T-helper 2 cell treated with Interferon-gamma antibody and Interleukin-4, amounts not matched to agents 5 μg/mL and 100 μg/mL, for 36 hours (primary cell): Measurements from ENCODE around the gene CACNA2D1.

ENCODE experiments used
- DNase-seq: peaks from one replicate; pipeline ENCODE4 v3.0.0; 2021; ENCODE audit warnings: low spot score
- H3K27ac Mint-ChIP-seq: one replicate; pipeline ENCODE4 v1.8.0; 2021; ENCODE audit warnings: mild to moderate bottlenecking, mixed read lengths
- H3K27me3 Mint-ChIP-seq: one replicate; pipeline ENCODE4 v1.8.0; 2021; ENCODE audit warnings: low read depth, mixed read lengths
- H3K36me3 Mint-ChIP-seq: one replicate; pipeline ENCODE4 v1.8.0; 2021; ENCODE audit warnings: low read depth, mixed read lengths
- H3K4me1 Mint-ChIP-seq: one replicate; pipeline ENCODE4 v1.8.0; 2021; ENCODE audit warnings: low read depth, mixed read lengths
- H3K4me3 Mint-ChIP-seq: one replicate; pipeline ENCODE4 v1.8.0; 2022; ENCODE audit warnings: mild to moderate bottlenecking, moderate library complexity, mixed read lengths
- H3K9me3 Mint-ChIP-seq: one replicate; pipeline ENCODE4 v1.8.0; 2021; ENCODE audit warnings: mixed read lengths

CACNA2D1 gene

DNA sequence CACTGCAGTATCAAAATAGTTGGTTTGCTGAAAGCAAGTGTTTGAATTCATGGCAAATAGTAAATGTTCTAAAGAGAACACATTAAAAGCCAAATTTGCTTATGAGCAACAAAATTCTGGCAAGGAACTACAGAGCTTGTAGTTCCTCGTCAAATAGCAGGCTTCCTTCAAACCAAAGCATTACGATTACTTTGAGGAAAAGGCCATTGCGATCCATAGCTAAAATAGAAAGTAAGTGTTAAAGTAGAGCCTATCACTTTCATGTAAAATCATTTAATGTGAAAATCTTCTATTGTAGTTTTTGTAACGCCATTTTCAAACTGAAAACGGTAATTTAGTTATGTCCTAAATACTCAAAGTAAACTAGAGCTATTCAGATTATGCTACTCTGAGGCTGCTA lies 20.1 kb downstream of the CACNA2D1 start:
- Mint-ChIP-seq H3K4me3 (no peak overlapping the region), H3K27ac (no peak overlapping the region), H3K27me3 (no peaks in the 10 kb centered on the region), H3K4me1 (no peaks in the 10 kb centered on the region), H3K9me3 (no peaks in the 10 kb centered on the region), H3K36me3 (no peaks in the 10 kb centered on the region)
- no peak for DNase-seq

DNA sequence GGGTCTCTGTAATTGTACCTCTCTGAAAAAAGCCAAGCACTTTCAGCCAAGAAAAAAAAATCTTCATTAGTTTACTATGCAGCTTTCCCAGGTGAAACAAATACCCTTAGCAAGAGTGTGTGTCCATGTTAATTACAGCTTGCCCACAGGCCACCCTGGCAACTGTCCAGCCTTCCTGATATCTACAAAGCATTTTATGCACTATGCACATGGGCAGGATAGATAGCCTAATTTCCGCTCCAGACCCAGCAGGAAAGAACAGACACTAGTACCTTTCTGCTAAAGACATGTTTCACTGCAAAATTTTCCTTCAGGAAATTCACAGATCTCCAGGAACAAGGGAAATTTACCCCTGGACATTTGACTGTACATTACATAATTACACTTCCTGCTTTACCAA lies 24.4 kb downstream of the CACNA2D1 start:
- Mint-ChIP-seq H3K27ac (no peak overlapping the region), H3K27me3 (no peaks in the 10 kb centered on the region), H3K4me3 (no peak overlapping the region), H3K36me3 (no peaks in the 10 kb centered on the region), H3K9me3 (no peaks in the 10 kb centered on the region), H3K4me1 (no peaks in the 10 kb centered on the region)
- no peak for DNase-seq

DNA sequence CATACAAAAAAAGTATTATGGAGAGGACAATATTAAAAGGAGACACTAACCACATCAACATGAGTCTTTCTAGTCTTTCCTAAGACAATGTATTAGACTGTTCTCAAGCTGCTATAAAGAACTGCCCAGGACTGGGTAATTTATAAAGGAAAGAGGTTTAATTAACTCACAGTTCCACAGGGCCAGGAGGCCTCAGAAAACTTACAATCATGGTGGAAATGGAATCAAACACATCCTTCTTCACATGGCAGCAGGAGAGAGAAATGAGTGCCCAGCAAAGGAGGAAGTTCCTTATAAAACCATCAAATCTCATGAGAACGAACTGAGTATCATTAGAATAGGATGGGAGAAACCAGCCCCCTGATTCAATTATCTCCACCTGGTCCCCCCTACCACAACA lies 25.7 kb downstream of the CACNA2D1 start:
- Mint-ChIP-seq H3K9me3 (no peaks in the 10 kb centered on the region), H3K27ac (no peak overlapping the region), H3K36me3 (no peaks in the 10 kb centered on the region), H3K4me3 (no peak overlapping the region), H3K27me3 (no peaks in the 10 kb centered on the region), H3K4me1 (no peaks in the 10 kb centered on the region)
- DNase-seq = no peak

DNA sequence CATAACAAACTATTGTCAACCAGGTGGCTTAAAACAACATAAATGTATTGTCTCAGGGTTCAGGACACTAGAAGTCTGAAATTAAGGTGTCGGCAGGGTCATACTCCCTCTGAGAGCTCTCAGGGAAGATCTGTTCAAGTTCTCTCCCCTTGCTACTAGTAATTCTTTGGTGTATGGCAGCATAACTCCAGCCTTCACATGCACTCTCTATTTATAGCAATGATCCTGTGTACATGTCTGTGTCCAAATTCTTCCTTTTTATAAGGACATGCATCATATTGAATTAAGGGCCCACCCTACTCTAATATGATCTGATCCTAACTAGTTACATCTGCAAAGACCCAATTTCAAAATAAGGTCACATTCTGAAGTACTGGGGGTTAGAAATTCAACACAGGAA lies 27.2 kb downstream of the CACNA2D1 start:
- no peaks in the 10 kb centered on the region for H3K4me1 Mint-ChIP-seq
- no peak overlapping the region for H3K4me3 Mint-ChIP-seq
- H3K36me3 Mint-ChIP-seq = no peaks in the 10 kb centered on the region
- no peaks in the 10 kb centered on the region for H3K27me3 Mint-ChIP-seq
- DNase-seq = no peak
- no peaks in the 10 kb centered on the region for H3K9me3 Mint-ChIP-seq
- no peak overlapping the region for H3K27ac Mint-ChIP-seq

DNA sequence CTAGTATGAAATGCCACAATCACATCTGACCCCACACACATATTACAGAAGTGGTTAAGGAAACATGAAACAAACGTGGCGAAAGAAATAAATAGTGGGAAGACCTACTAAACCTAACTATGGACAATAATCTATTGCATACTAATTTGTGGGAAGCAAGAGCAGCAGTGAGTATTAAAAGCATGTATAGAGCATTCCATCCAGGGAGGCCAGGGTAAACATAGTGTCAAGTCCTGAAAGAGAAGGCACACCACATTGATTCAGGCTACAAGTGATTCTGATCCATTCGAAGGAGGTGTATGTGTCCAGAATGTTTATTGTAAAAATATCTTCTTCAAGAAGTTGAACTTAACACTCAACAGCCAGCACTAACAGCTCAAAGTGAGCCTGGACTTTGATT lies 29.2 kb downstream of the CACNA2D1 start:
- no peaks in the 10 kb centered on the region for H3K36me3 Mint-ChIP-seq
- DNase-seq = no peak
- H3K27me3 Mint-ChIP-seq = no peaks in the 10 kb centered on the region
- no peaks in the 10 kb centered on the region for H3K4me1 Mint-ChIP-seq
- no peaks in the 10 kb centered on the region for H3K9me3 Mint-ChIP-seq
- H3K27ac Mint-ChIP-seq = no peak overlapping the region
- no peak overlapping the region for H3K4me3 Mint-ChIP-seq

DNA sequence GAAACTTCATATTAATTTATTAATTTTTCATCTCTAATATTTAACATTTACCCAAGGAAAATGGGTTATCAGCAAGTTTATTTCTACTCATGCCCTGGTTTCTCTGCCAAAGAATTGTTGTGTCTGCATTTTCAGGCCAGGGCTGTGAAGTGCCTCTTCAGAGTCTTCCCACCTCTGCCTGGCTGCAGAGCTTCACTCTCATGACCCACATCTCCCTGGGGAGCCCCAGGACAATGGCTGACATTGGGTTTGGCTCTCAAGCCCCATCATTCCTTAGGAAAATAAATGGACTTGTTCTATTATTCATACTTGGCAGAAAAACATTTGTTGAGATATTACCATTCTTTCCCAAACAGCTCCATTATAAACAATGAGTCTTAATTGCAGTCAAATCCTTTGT lies 30.3 kb downstream of the CACNA2D1 start:
- no peak for DNase-seq
- Mint-ChIP-seq H3K4me1 (no peaks in the 10 kb centered on the region), H3K27ac (no peak overlapping the region), H3K9me3 (no peaks in the 10 kb centered on the region), H3K27me3 (no peaks in the 10 kb centered on the region), H3K36me3 (no peaks in the 10 kb centered on the region), H3K4me3 (no peak overlapping the region)

DNA sequence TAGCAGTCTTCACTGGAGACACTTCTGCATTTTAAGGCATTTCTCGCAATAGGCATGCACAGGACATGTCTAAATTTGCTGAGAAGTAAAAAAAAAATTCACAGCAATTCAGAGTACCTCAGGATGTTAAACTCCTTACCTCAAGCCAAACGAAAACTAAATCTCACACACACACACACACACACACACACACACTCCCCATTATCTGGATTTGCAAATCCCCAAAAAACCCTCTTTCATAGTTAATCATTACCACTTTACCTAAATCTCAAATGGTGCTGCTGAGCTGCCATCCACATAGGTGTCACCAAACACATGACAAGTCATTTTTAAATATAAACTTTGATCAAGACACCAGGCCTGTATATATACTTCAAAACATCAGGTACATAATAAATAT lies 31.8 kb downstream of the CACNA2D1 start:
- H3K36me3 Mint-ChIP-seq = no peaks in the 10 kb centered on the region
- DNase-seq = no peak
- H3K27ac Mint-ChIP-seq = no peak overlapping the region
- H3K27me3 Mint-ChIP-seq = no peaks in the 10 kb centered on the region
- no peak overlapping the region for H3K4me3 Mint-ChIP-seq
- H3K9me3 Mint-ChIP-seq = no peaks in the 10 kb centered on the region
- H3K4me1 Mint-ChIP-seq = no peaks in the 10 kb centered on the region

DNA sequence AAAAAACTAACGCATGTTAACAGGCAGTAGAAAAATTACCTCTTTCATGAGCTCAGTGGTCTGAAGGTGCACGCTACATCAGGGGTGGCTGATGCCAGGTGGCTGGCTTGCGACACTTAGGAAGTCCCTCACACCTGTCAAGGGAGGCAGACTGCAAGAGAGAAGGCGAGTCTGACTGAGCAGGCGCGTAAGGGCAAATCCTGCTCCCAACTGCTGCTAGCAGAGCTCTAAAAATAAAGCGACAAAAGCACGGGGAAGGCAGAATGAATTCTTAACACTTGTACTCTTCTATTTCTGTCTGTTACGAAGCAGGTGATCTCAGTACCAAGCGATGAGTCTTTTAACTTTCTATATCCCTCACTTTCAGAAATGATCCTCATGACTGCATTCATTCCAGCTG lies 33.1 kb downstream of the CACNA2D1 start:
- Mint-ChIP-seq H3K27me3 (no peaks in the 10 kb centered on the region), H3K9me3 (no peaks in the 10 kb centered on the region), H3K36me3 (no peaks in the 10 kb centered on the region), H3K4me1 (no peaks in the 10 kb centered on the region), H3K4me3 (no peak overlapping the region), H3K27ac (no peak overlapping the region)
- DNase-seq = no peak

DNA sequence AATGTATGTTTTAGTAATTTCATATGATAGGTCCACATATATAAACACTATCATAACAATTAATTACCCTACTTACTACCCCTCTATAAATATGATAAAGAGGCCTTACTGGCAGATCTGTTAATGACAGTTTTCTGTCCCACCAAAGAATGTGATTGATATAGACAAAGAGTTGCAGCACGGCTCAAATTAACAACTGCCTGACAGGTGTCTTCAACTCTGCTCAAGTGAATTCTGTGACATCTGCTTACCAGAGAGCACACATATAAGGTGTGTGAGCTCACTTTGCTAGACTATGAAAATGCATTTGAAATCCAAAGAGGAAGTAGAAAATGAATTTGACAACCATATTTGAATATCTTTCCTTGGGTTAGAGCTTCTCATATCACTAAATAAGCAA lies 36.6 kb downstream of the CACNA2D1 start:
- H3K4me3 Mint-ChIP-seq = no peak overlapping the region
- no peaks in the 10 kb centered on the region for H3K27me3 Mint-ChIP-seq
- no peaks in the 10 kb centered on the region for H3K36me3 Mint-ChIP-seq
- no peaks in the 10 kb centered on the region for H3K4me1 Mint-ChIP-seq
- no peak overlapping the region for H3K27ac Mint-ChIP-seq
- DNase-seq = no peak
- H3K9me3 Mint-ChIP-seq = no peaks in the 10 kb centered on the region

DNA sequence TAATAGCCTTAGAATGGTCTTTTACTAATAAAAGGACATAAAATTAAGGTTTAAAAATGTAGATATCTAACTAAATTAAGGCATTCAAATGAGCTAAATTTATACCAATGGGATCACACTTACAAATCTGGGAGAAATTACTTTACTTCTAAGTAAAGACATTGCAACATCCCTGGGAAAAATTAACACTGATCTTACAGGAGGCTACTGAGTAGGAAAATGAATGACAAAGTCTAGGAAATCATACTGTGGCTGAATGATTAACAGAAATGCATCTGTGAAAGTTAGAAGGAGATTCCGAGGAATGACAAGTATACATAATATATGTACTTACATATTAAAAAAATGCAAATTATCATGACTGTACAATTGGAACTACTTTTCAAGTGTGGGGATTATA lies 38.3 kb downstream of the CACNA2D1 start:
- Mint-ChIP-seq H3K4me1 (no peaks in the 10 kb centered on the region), H3K9me3 (no peaks in the 10 kb centered on the region), H3K36me3 (no peaks in the 10 kb centered on the region), H3K27ac (no peak overlapping the region), H3K27me3 (no peaks in the 10 kb centered on the region), H3K4me3 (no peak overlapping the region)
- no peak for DNase-seq

DNA sequence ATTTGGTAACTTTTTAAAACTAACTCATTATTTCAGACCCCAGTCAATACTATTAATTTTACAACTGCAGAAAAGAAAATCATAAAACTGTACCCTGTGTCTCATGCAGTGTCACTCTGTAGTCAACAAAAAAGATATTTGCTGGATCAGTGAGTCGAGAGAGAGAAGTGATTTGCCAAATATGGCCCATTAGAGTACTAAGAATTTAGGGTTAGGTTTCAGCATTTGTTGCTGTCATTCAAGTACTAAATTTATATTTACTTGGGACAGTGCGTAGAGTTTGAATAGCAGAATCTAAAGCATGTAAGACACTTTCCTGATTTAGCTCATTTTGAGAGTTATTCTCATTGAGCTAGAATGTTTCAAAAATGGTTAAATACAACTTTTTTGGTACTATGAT lies 38.9 kb downstream of the CACNA2D1 start:
- Mint-ChIP-seq H3K4me3 (no peak overlapping the region), H3K4me1 (no peaks in the 10 kb centered on the region), H3K9me3 (no peaks in the 10 kb centered on the region), H3K27ac (no peak overlapping the region), H3K36me3 (no peaks in the 10 kb centered on the region), H3K27me3 (no peaks in the 10 kb centered on the region)
- no peak for DNase-seq

DNA sequence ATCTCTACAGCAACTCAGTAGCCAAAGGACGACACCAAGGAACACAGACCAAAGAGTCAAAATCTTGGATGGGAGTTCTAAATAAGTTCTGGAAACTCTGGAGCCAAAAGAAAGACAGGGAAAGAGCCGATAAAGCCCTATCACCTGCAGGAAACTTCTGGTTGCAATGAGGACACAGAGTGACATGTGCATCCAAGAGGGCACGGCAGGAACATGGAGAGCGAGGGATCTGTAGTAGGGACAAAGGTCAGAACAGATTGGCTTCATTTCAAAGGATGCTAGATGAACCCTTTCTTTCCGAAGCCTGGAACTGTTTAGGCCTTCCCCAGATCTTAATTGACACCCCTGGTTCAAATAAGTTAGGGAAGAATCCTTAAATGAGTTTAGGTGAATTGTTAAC lies 39.5 kb downstream of the CACNA2D1 start:
- no peaks in the 10 kb centered on the region for H3K9me3 Mint-ChIP-seq
- H3K4me1 Mint-ChIP-seq = no peaks in the 10 kb centered on the region
- H3K36me3 Mint-ChIP-seq = no peaks in the 10 kb centered on the region
- H3K4me3 Mint-ChIP-seq = no peak overlapping the region
- no peak for DNase-seq
- no peak overlapping the region for H3K27ac Mint-ChIP-seq
- no peaks in the 10 kb centered on the region for H3K27me3 Mint-ChIP-seq

DNA sequence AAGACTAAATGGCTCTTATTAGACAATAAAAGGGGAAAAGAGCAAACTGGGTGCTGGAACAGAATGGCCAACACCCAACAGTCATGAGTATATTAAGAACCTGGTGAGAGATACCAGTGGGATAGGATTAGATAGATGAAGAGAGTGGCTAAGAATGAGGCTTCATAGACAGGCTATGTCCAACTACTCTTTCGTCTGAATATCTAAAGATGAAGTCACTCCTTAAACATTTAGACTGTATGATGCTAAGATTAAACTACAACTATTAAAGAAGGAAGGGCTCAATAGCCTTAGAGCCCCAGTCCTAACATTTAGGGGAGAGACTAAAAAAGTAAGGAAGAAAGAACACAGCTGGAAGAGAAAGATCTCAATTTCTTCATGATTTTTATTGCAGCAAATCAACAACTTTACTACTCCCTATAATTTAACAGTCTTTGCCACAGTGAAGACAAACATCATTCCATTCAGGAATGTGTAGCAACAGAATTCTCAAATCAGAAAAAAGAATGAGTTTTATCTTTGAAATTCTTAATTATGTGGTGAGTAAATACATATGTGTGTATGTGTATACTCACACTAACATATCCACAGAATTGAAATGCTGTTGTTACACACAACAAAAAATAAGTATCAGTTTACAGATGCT lies 45.6 kb downstream of the CACNA2D1 start:
- Mint-ChIP-seq H3K4me1 (no peaks in the 10 kb centered on the region), H3K27me3 (no peaks in the 10 kb centered on the region), H3K4me3 (no peak overlapping the region), H3K27ac (no peak overlapping the region), H3K36me3 (no peaks in the 10 kb centered on the region), H3K9me3 (peaks cover 4% of the 10 kb centered on the region)
- DNase-seq = no peak

DNA sequence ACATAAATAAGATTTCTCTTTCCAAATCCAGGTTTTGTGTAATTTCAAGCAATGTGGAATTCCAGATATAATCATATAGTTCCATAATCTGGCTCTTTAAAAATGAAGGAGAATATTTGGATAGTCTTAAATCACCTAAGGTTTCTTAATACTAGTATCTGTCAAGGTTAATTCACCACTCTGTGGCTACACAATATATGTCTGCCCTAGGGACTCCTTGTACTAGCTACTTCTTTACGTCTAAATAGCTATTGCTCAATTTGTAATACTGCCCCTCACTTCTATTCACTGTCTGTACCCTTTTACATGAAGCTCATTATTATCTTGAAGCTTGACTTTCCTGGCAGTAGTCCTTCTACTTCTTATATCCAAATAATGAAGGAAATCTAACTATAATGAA lies 47.2 kb downstream of the CACNA2D1 start:
- Mint-ChIP-seq H3K9me3 (peaks cover 4% of the 10 kb centered on the region), H3K36me3 (no peaks in the 10 kb centered on the region), H3K27me3 (no peaks in the 10 kb centered on the region), H3K4me1 (no peaks in the 10 kb centered on the region), H3K4me3 (no peak overlapping the region), H3K27ac (no peak overlapping the region)
- DNase-seq = no peak

DNA sequence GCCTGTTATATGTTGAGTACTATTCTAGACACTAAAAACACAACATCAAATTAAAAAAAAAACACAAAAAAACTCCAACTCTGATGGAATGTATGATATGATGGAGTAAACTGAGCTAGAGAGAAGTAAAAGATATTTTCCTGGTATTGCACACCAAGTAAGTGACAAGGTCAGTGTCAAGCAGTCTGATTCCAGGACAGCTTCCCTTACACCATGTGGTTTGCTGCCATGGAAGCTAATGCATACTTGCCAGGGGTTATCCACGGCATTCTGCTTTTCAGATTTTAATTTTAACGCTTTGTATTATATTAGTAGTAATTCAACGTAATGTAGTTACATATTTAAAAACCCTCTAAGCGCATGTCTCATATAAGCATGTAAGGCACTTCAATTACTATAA lies 48.4 kb downstream of the CACNA2D1 start:
- Mint-ChIP-seq H3K4me3 (no peak overlapping the region), H3K36me3 (no peaks in the 10 kb centered on the region), H3K4me1 (no peaks in the 10 kb centered on the region), H3K9me3 (peaks cover 4% of the 10 kb centered on the region), H3K27me3 (no peaks in the 10 kb centered on the region), H3K27ac (no peak overlapping the region)
- no peak for DNase-seq
